ENCODE data around the gene ZSCAN32. TPM values are rescaled to one million over a fixed set of nuclear protein-coding genes. Genes with fewer than 3 reads are reported as not detected.

The ZSCAN32 gene
- total RNA-seq, 1 experiment from 2014 or later: 16.6 TPM

DNA sequence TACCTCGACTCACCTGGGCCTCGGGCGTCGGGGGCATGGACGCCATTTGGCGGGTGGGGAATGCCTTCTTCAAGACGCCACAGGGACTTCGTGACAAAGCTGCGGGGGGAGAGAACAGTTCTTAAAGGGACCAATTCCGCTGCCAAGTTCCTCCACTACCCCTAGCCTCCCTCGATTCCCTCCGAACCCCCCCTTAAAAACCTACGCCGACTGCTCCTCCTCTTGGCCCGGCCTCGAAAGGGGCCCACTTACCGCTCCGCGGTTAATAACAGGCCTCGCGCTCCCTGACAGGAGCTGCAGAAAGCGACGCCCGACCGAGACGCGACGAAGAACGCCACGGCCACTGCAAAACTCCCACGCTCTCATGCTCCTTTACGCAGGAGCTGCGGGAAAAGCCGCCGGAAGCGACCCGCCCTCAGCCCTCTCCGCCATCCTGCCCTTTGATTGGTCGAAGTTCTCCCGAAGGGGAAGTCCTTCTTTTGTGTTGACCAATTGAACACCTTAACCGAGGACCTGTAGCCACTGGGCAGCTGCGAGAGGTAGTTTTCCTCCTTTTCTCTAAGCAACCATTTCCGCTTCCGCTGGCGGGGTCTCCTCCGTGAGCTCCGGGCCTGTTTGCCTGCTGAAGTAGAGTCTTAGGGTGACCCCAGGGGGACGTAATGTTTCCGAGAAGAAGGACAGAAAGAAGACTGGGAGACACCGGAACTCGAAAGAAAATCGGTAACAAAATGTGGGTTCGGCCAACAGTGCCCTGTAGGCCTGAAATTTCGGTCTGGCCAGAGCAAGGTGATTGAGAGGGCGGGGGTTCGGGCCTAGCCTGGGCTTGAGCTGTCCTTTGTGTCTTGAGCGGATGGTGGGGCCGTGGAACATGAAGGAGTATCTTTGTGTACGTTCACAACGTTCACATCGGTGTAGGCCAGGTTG lies 42.6 kb upstream of the ZSCAN32 start, which contains the start of the genes NAA60 and ZNF597:
Gene NAA60, plus strand, starts transcription at position 573 of the 924 bp plus-strand sequence. CDS start 32,548 bp downstream, outside the sequence.
Gene ZNF597, minus strand, starts transcription at position 397 of the 924 bp plus-strand sequence. Its CDS starts 351 bp downstream, at position 46.
- no TSS peak for BruUV-seq (replicated peaks)
- CTCF ChIA-PET: interaction anchor here (0.6 to 2.5 kb wide), 6 partner anchors 9 to 139 kb away, joined by 3 to 6 read pairs (median 4); partner anchors contain the start of genes ZNF174 and ZSCAN32

DNA sequence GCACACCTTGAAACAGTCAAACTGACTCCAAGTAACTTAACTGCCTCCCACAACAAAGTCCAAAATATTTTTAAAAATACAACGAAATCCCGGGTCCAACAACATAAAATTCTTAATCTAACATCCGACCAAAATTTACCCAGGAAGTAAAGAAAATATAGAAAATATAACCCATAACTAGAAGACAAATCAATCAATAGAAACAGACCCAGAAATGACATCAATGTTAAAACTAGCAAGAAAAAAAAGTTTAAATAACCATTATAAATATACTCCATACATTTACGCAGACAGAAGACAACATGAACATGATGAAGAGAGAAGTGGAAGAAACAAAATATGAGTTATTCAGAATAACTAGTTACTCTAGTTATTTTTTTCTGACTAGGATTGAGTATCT lies 38.8 kb upstream of the ZSCAN32 start:
- Mint-ChIP-seq H3K27ac (ENCODE audit: unreplicated experiment) (no peak overlapping the region), H3K4me3 (ENCODE audit: unreplicated experiment) (no peak overlapping the region), H3K27me3 (ENCODE audit: insufficient read depth, unreplicated experiment) (no peaks in the 10 kb centered on the region), H3K9me3 (ENCODE audit: unreplicated experiment) (peaks cover 9% of the 10 kb centered on the region), H3K36me3 (ENCODE audit: insufficient read depth, unreplicated experiment) (peaks cover 17% of the 10 kb centered on the region), H3K4me1 (ENCODE audit: low read depth, unreplicated experiment) (no peaks in the 10 kb centered on the region)
- DNase-seq: no peak
- no peaks in the 10 kb centered on the region for H3K4me1 ChIP-seq
- no peaks in the 10 kb centered on the region for H3K36me3 ChIP-seq (ENCODE audit: control insufficient read depth, insufficient read depth, low read length)
- TF ChIP-seq, protein P1, sequence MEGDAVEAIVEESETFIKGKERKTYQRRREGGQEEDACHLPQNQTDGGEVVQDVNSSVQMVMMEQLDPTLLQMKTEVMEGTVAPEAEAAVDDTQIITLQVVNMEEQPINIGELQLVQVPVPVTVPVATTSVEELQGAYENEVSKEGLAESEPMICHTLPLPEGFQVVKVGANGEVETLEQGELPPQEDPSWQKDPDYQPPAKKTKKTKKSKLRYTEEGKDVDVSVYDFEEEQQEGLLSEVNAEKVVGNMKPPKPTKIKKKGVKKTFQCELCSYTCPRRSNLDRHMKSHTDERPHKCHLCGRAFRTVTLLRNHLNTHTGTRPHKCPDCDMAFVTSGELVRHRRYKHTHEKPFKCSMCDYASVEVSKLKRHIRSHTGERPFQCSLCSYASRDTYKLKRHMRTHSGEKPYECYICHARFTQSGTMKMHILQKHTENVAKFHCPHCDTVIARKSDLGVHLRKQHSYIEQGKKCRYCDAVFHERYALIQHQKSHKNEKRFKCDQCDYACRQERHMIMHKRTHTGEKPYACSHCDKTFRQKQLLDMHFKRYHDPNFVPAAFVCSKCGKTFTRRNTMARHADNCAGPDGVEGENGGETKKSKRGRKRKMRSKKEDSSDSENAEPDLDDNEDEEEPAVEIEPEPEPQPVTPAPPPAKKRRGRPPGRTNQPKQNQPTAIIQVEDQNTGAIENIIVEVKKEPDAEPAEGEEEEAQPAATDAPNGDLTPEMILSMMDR (IDR thresholded peaks at IDR 0.05; ENCODE audit: insufficient read depth in 1 of 2, low read depth in 1 of 2, low read length in 1 of 2, severe bottlenecking in 1 of 2, unreplicated experiment in 1 of 2): no peak
- intact Hi-C loops (cut with micrococcal nuclease; ENCODE audit: unreplicated experiment): loop anchor here (5.0 kb wide), 1 partner anchor 157 kb away; the partner anchor contains the start of gene ZNF263
- no peaks in the 10 kb centered on the region; the same call in 1 of the 2 replicates for H3K9me3 ChIP-seq
- H3K27me3 ChIP-seq (replicated peaks; ENCODE audit: control insufficient read depth, insufficient read depth, low read length): no peaks in the 10 kb centered on the region
- CTCF ChIA-PET: no interaction called here
- POLR2A ChIA-PET: interaction anchor here (0.6 kb wide), 1 partner anchor 189 kb away, joined by 3 read pairs; no protein-coding TSS in a partner anchor
- BruUV-seq (replicated peaks): no TSS peak
- H3K4me3 ChIP-seq (ENCODE audit: low read depth, low read length): no peak overlapping the region

More for the DNA sequence above, 42.6 kb upstream of the ZSCAN32 start, which contains the start of the genes NAA60 and ZNF597:
- Histone ChIP-seq H3K4me3 (ENCODE audit: low read depth, low read length) (peak within 1 kb of the TSS; percentile 61), H3K36me3 (ENCODE audit: control insufficient read depth, insufficient read depth, low read length) (no peaks in the 10 kb centered on the region), H3K27me3 (replicated peaks; ENCODE audit: control insufficient read depth, insufficient read depth, low read length) (no peaks in the 10 kb centered on the region), H3K4me1 (no peaks in the 10 kb centered on the region), H3K9me3 (no peaks in the 10 kb centered on the region; the same call in 1 of the 2 replicates)
- TF ChIP-seq, protein P1 (IDR thresholded peaks at IDR 0.05; ENCODE audit: insufficient read depth in 1 of 2, low read depth in 1 of 2, low read length in 1 of 2, severe bottlenecking in 1 of 2, unreplicated experiment in 1 of 2): no peak
- H3K9me3 Mint-ChIP-seq (ENCODE audit: unreplicated experiment): peaks cover 9% of the 10 kb centered on the region
- peaks cover 23% of the 10 kb centered on the region for H3K36me3 Mint-ChIP-seq (ENCODE audit: insufficient read depth, unreplicated experiment)
- peak; percentile 85 to 89 for DNase-seq
- peak within 1 kb of the TSS; percentile 94 for H3K27ac Mint-ChIP-seq (ENCODE audit: unreplicated experiment)
- intact Hi-C loops (cut with micrococcal nuclease; ENCODE audit: unreplicated experiment): loop anchor here (2.0 to 5.0 kb wide), 2 partner anchors 15 to 161 kb away; partner anchors contain the start of gene ZNF263
- no peaks in the 10 kb centered on the region for H3K4me1 Mint-ChIP-seq (ENCODE audit: low read depth, unreplicated experiment)
- H3K27me3 Mint-ChIP-seq (ENCODE audit: insufficient read depth, unreplicated experiment): no peaks in the 10 kb centered on the region
- POLR2A ChIA-PET: interaction anchor here (0.5 to 2.3 kb wide), 9 partner anchors 10 to 285 kb away, joined by 3 to 25 read pairs (median 8); partner anchors contain the start of genes TIGD7, ZNF174, ZNF263 and ZNF75A
- H3K4me3 Mint-ChIP-seq (ENCODE audit: unreplicated experiment): peak within 1 kb of the TSS; percentile 91

GRCh38 chr16:3434373-3434772 lies 33.6 kb upstream of the ZSCAN32 start:
- TF ChIP-seq, protein P1 (IDR thresholded peaks at IDR 0.05; ENCODE audit: insufficient read depth in 1 of 2, low read depth in 1 of 2, low read length in 1 of 2, severe bottlenecking in 1 of 2, unreplicated experiment in 1 of 2): no peak
- intact Hi-C loops (cut with micrococcal nuclease; ENCODE audit: unreplicated experiment): no loop called here
- BruUV-seq (replicated peaks): no TSS peak
- no peaks in the 10 kb centered on the region for H3K27me3 Mint-ChIP-seq (ENCODE audit: insufficient read depth, unreplicated experiment)
- H3K4me1 Mint-ChIP-seq (ENCODE audit: low read depth, unreplicated experiment): no peaks in the 10 kb centered on the region
- POLR2A ChIA-PET: no interaction called here
- H3K4me3 Mint-ChIP-seq (ENCODE audit: unreplicated experiment): no peak overlapping the region
- CTCF ChIA-PET: no interaction called here
- H3K4me3 ChIP-seq (ENCODE audit: low read depth, low read length): no peak overlapping the region
- no peak for DNase-seq
- H3K27me3 ChIP-seq (replicated peaks; ENCODE audit: control insufficient read depth, insufficient read depth, low read length): no peaks in the 10 kb centered on the region
- no peaks in the 10 kb centered on the region for H3K9me3 ChIP-seq
- no peaks in the 10 kb centered on the region for H3K36me3 ChIP-seq (ENCODE audit: control insufficient read depth, insufficient read depth, low read length)
- peaks cover 1% of the 10 kb centered on the region for H3K9me3 Mint-ChIP-seq (ENCODE audit: unreplicated experiment)
- H3K4me1 ChIP-seq: no peaks in the 10 kb centered on the region
- H3K27ac Mint-ChIP-seq (ENCODE audit: unreplicated experiment): no peak overlapping the region
- H3K36me3 Mint-ChIP-seq (ENCODE audit: insufficient read depth, unreplicated experiment): peaks cover 2% of the 10 kb centered on the region

Data from Caco-2 (cell line).